GM10266 (cell line): ENCODE measurements around the gene C14orf132.

Experiments
- DNase-seq: peaks from one replicate; pipeline ENCODE4 v3.0.0; 2012; ENCODE audit errors: extremely low spot score
- CTCF ChIP-seq: IDR thresholded peaks from 2 replicates; pipeline ENCODE4 v1.5.1; 2012; ENCODE audit warnings: mild to moderate bottlenecking, low read depth; ENCODE audit not compliant: control insufficient read depth, insufficient read depth; ENCODE audit errors: missing control alignments

C14orf132 gene

GRCh38 chr14:96051642-96052540 is 12.7 kb downstream of the C14orf132 start:
- no peak for DNase-seq
- TF ChIP-seq CTCF, result peak; percentile 37

- no peak for TF ChIP-seq CTCF
- DNase-seq, result no peak
Observed at GRCh38 chr14:96052541-96053247, 13.5 kb downstream of the C14orf132 start.

- no peak for DNase-seq
- no peak for TF ChIP-seq CTCF
Observed at GRCh38 chr14:96053248-96053599, 14.1 kb downstream of the C14orf132 start.

GRCh38 chr14:96053600-96054381 is 14.6 kb downstream of the C14orf132 start:
- DNase-seq, result no peak
- TF ChIP-seq CTCF, result no peak

GRCh38 chr14:96054661-96055060 is 15.5 kb downstream of the C14orf132 start:
- TF ChIP-seq CTCF, result no peak
- no peak for DNase-seq

GRCh38 chr14:96055065-96055752 is 16.0 kb downstream of the C14orf132 start:
- TF ChIP-seq CTCF, result no peak
- no peak for DNase-seq
